ENCODE data around the gene CDHR2. TPM values are rescaled to one million over a fixed set of nuclear protein-coding genes. Genes with fewer than 3 reads are reported as not detected.

Gene CDHR2
- total RNA-seq, 1 experiment from 2014 or later, result 0.10 TPM

GRCh38 chr5:176519810-176520720, 29.1 kb upstream of the CDHR2 start:
- Histone ChIP-seq H3K27me3 (ENCODE audit: insufficient read depth, low read length) (no peaks in the 10 kb centered on the region), H3K79me2 (ENCODE audit: insufficient read depth, low read length) (no peaks in the 10 kb centered on the region), H3K4me2 (ENCODE audit: low read length) (no peak overlapping the region), H3K4me3 (replicated peaks in 1 of 2; ENCODE audit: low read depth in 1 of 2, low read length in 2 of 2) (no peak overlapping the region), H3K9me2 (ENCODE audit: insufficient read depth) (no peaks in the 10 kb centered on the region), H3K9me3 (ENCODE audit: control insufficient read depth in 1 of 2, insufficient read depth in 1 of 2, low read depth in 1 of 2, low read length in 2 of 2) (no peaks in the 10 kb centered on the region), H3K27ac (ENCODE audit: low read depth, low read length) (no peak overlapping the region), H3K4me1 (ENCODE audit: control insufficient read depth in 1 of 2, insufficient read depth in 2 of 2, low read length in 2 of 2) (no peaks in the 10 kb centered on the region), H2AFZ (ENCODE audit: low read depth, low read length, poor library complexity, severe bottlenecking) (no peak overlapping the region), H3K9ac (ENCODE audit: low read length) (no peak overlapping the region), H3K36me3 (ENCODE audit: control insufficient read depth in 1 of 2, insufficient read depth in 2 of 2, low read length in 2 of 2) (no peaks in the 10 kb centered on the region), H4K20me1 (ENCODE audit: insufficient read depth) (no peaks in the 10 kb centered on the region)
- CTCF ChIA-PET, result no interaction called here
- POLR2A ChIA-PET, result no interaction called here
- intact Hi-C loops (cut with micrococcal nuclease), result no loop called here
- DNase-seq (ENCODE audit: low read depth, low spot score) (no peak), ATAC-seq (no peak)
- TF ChIP-seq CEBPB (IDR thresholded peaks at IDR 0.05; ENCODE audit: low read depth) (no peak), POLR2A (IDR thresholded peaks at IDR 0.05; ENCODE audit: borderline replicate concordance, extremely low read depth, insufficient read depth, insufficient read length) (no peak), POLR2AphosphoS5 (IDR thresholded peaks at IDR 0.05; ENCODE audit: low read depth, low read length) (no peak), FOSL1 (IDR thresholded peaks at IDR 0.05; ENCODE audit: low read depth) (no peak), CTCF (IDR thresholded peaks at IDR 0.05 in 2 of 3, conservative IDR thresholded peaks at IDR 0.05 in 1 of 3; ENCODE audit: borderline replicate concordance in 1 of 3, insufficient read depth in 1 of 3, low read depth in 2 of 3, low read length in 2 of 3) (no peak), ZNF274 (IDR thresholded peaks at IDR 0.05; ENCODE audit: low read depth, low read length) (no peak), REST (IDR thresholded peaks at IDR 0.05; ENCODE audit: low read depth) (no peak), YY1 (IDR thresholded peaks at IDR 0.05; ENCODE audit: extremely low read depth, insufficient replicate concordance, low read depth, low read length) (no peak), CBX3 (IDR thresholded peaks at IDR 0.05; ENCODE audit: low read depth) (no peak), SIN3A (IDR thresholded peaks at IDR 0.05; ENCODE audit: low read depth) (no peak)
- RAD21 ChIA-PET (ENCODE audit: low non-redundant PET in 1 of 2, low total read pairs in 2 of 2, uncharacterized antibody in 2 of 2, unreplicated experiment in 2 of 2), result no interaction called here
- BruUV-seq (replicated peaks), result no TSS peak

Data from HCT116 (cell line).